Ishikawa (cell line): ENCODE results near the gene LRRC15.
A peak's percentile ranks its signal among the peaks of the same experiment; 100 is the strongest.

ENCODE experiments used
- CEBPB ChIP-seq: IDR thresholded peaks from 2 replicates; pipeline ENCODE4 v1.6.1; 2012
- CREB1 ChIP-seq: IDR thresholded peaks from 2 replicates; pipeline ENCODE4 v1.6.1; 2012; ENCODE audit warnings: low read depth
- EGR1 ChIP-seq: IDR thresholded peaks from 2 replicates; pipeline ENCODE4 v1.6.1; 2012
- EP300 ChIP-seq: IDR thresholded peaks from 2 replicates; pipeline ENCODE4 v1.6.1; 2012; ENCODE audit warnings: borderline replicate concordance
- FOXM1 ChIP-seq: IDR thresholded peaks from 2 replicates; pipeline ENCODE4 v1.6.1; 2012; ENCODE audit warnings: low read depth, borderline replicate concordance
- NFIC ChIP-seq: IDR thresholded peaks from 2 replicates; pipeline ENCODE4 v1.6.1; 2012
- RAD21 ChIP-seq: IDR thresholded peaks from 2 replicates; pipeline ENCODE4 v1.6.1; 2012; ENCODE audit warnings: low read depth
- TAF1 ChIP-seq: IDR thresholded peaks from 2 replicates; pipeline ENCODE4 v1.6.1; 2012; ENCODE audit warnings: low read depth, mild to moderate bottlenecking
- TCF12 ChIP-seq: IDR thresholded peaks from 2 replicates; pipeline ENCODE4 v1.6.1; 2012; ENCODE audit warnings: low read depth
- TEAD4 ChIP-seq: IDR thresholded peaks from 2 replicates; pipeline ENCODE4 v1.6.1; 2012
- YY1 ChIP-seq: IDR thresholded peaks from 2 replicates; pipeline ENCODE4 v1.6.1; 2012; ENCODE audit warnings: low read depth
- ZBTB7A ChIP-seq: IDR thresholded peaks from 2 replicates; pipeline ENCODE4 v1.6.1; 2012; ENCODE audit warnings: low read depth
- TF ChIP-seq, protein P1 (sequence below): IDR thresholded peaks from 2 replicates; pipeline ENCODE4 v1.6.1; 2012
- TF ChIP-seq, protein P2 (sequence below): IDR thresholded peaks from 2 replicates; pipeline ENCODE4 v1.6.1; 2012
- TF ChIP-seq, protein P3 (sequence below): IDR thresholded peaks from 2 replicates; pipeline ENCODE4 v1.6.1; 2012; ENCODE audit warnings: low read depth, mild to moderate bottlenecking

The LRRC15 gene

DNA sequence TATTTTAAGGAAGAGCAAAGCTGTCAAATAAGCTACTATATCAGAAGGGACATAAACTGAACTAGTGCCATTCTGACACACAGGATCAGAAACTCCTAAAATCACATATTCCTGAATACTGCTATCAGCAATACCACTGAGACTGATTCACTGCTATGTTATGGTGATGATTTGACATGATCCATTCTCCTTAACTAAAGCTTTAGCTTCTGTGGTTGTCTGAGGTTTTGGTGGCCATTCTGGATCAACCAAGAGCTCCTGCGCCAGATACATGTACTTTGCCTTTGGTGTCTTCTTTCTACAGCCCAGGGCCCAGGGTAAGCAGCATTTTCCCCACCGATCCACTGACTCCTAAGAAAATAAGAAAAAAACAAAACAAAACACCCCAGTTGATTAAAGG lies 36.2 kb upstream of the LRRC15 start:
- no peak for TF ChIP-seq RAD21
- TF ChIP-seq, protein P1, sequence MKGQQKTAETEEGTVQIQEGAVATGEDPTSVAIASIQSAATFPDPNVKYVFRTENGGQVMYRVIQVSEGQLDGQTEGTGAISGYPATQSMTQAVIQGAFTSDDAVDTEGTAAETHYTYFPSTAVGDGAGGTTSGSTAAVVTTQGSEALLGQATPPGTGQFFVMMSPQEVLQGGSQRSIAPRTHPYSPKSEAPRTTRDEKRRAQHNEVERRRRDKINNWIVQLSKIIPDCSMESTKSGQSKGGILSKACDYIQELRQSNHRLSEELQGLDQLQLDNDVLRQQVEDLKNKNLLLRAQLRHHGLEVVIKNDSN = no peak
- no peak for TF ChIP-seq TCF12
- TF ChIP-seq CEBPB = no peak
- TF ChIP-seq YY1 = no peak
- no peak for TF ChIP-seq ZBTB7A
- no peak for TF ChIP-seq TEAD4
- TF ChIP-seq TAF1 = no peak

DNA sequence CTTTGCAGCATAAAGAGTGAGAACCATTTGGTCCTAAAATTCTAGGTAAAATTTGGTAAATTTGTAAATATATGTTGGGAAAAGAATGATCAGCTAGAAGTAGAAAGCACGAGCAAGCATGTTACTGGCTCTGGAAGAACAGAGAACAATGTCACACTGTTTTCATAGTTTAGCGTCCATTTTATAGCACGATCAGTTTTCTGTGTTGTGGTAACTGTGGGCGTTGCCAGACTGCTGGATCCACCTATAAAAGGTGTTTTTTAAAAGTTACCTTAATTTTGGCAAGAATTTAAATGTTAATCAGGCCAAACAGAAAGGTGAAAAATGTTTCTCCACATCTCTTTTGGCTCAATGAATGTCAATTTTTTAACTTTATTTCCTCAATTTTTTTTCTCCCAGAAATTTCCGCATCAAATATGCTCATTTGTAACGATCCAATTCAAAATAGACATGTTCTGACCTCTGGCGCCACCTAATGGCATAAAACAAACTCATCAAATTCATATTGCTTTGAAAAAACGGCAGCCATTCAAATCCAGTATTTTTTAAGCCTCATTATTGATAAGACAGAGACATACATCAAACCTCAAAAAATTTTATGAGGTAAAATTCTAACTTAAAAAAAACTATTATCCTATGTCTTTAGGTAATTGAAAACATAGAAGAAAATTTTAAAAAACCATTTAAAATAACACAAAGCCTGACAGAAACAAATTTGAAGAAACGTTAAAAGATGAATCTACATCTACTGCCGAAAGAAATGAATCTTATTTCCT lies 35.0 kb upstream of the LRRC15 start:
- TF ChIP-seq FOXM1 (no peak), TEAD4 (0 out of 2 replicates have a peak, but pooled peaks have one; percentile 23), RAD21 (peak; percentile 80)

DNA sequence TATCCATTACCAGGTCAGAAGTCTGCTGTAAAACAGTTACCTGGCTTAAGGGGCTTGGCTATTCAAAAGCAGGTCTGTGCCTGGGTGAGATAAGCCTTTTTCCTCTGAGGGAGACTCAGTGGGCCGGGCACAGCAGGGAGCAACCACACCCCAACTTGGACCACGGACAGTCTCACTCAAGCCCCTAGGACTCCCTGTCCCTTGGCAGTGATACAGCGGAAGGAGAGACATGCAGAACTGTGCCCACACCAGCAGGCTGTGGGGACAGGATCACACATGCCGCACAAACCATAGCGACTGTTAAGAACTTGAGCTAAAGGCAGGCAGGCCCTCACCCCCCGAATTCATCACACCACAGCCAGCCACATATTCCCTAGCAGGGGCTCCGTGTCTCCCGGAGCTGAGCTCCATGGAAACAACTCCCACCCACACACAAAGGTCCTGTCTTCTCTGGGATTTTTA lies 32.4 kb upstream of the LRRC15 start:
- no peak for TF ChIP-seq YY1

DNA sequence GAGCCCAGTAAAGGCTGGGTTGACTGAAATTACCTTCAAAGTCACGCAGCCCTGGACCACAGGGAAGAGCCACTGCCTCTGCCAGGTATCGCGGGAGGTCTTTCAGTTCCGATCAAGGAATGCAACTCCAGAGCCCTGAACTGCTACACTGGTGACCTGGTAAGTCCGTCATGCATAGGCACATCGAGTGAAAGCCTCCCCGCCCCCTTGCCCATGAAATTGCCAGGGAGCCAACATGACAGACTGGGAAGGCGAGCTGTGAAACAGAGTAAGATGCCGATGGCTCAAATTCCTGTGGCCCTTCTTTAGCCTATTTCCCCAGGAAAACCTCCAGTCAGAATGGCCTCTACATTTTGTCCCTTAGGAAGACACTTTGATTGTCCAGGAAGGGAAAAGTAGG lies 31.8 kb upstream of the LRRC15 start:
- TF ChIP-seq ZBTB7A (no peak), TAF1 (no peak), EP300 (no peak), NFIC (no peak), TCF12 (no peak), FOXM1 (no peak), RAD21 (no peak), TEAD4 (no peak), CEBPB (no peak), EGR1 (no peak), CREB1 (no peak), YY1 (no peak)
- TF ChIP-seq, protein P2, sequence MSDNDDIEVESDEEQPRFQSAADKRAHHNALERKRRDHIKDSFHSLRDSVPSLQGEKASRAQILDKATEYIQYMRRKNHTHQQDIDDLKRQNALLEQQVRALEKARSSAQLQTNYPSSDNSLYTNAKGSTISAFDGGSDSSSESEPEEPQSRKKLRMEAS = no peak
- TF ChIP-seq, protein P1 = no peak
- TF ChIP-seq, protein P3, sequence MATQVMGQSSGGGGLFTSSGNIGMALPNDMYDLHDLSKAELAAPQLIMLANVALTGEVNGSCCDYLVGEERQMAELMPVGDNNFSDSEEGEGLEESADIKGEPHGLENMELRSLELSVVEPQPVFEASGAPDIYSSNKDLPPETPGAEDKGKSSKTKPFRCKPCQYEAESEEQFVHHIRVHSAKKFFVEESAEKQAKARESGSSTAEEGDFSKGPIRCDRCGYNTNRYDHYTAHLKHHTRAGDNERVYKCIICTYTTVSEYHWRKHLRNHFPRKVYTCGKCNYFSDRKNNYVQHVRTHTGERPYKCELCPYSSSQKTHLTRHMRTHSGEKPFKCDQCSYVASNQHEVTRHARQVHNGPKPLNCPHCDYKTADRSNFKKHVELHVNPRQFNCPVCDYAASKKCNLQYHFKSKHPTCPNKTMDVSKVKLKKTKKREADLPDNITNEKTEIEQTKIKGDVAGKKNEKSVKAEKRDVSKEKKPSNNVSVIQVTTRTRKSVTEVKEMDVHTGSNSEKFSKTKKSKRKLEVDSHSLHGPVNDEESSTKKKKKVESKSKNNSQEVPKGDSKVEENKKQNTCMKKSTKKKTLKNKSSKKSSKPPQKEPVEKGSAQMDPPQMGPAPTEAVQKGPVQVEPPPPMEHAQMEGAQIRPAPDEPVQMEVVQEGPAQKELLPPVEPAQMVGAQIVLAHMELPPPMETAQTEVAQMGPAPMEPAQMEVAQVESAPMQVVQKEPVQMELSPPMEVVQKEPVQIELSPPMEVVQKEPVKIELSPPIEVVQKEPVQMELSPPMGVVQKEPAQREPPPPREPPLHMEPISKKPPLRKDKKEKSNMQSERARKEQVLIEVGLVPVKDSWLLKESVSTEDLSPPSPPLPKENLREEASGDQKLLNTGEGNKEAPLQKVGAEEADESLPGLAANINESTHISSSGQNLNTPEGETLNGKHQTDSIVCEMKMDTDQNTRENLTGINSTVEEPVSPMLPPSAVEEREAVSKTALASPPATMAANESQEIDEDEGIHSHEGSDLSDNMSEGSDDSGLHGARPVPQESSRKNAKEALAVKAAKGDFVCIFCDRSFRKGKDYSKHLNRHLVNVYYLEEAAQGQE = no peak

DNA sequence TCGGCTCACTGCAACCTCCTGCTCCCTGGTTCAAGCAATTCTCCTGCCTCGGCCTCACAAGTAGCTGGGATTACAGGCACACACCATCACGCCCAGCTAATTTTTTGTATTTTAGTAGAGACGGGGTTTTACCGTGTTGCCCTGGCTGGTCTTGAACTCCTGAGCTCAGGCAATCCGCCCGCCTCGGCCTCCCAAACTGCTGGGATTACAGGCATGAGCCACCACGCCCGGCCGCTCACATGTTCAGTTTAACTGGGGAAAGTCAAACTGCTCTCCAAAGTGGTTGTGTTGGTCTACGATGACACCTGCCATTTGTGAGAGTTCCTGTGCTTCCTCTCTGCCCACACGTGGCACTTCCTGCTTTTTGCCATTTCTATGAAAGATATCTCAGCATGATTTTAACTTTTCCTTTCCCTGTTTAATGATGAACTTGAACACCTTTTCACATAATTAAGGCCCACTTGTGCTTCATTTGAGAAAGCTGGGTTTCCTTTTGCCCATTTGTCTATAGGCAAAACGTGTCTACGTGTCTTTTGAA lies 30.4 kb upstream of the LRRC15 start:
- TF ChIP-seq ZBTB7A (no peak), RAD21 (no peak), TCF12 (no peak), TEAD4 (no peak), CREB1 (no peak), FOXM1 (no peak), YY1 (no peak), NFIC (no peak), EGR1 (no peak), EP300 (no peak), CEBPB (no peak), TAF1 (no peak)
- TF ChIP-seq, protein P1 = no peak
- TF ChIP-seq, protein P2 = no peak
- TF ChIP-seq, protein P3 = no peak

DNA sequence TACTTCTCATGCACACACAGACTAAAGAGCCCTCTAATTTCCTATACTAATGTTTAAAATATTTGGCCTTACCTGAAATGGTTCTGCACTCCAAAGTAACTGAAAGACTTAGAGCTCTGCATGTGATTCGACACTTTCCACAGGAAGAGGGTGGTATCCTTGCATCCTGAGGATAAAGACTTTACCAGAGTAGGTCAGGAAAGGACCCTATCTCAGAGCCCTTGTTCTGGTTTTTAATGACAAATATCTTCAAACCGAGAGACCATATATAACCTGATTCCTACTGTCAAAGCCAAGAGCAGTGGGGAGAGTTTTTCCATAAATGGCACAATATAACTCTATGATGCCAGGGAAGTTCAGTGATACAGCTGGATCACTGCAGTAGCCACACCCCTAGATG lies 29.6 kb upstream of the LRRC15 start, which contains the start of gene GP5:
TSS of gene GP5 (minus strand) at position 101 of the 400 bp plus-strand sequence. CDS start 984 bp downstream, outside the sequence.
- no peak for TF ChIP-seq TEAD4
